NCI-H82 (cell line): ENCODE data around the gene TJP1.
"Not testable (repeated sequence)": the region's sequence is repeated elsewhere in the genome, so short reads cannot be mapped to it uniquely, and the experiment has no call there.

Source experiments
- DNase-seq: peaks from one replicate; lab custom pipeline; 2025; lab: John Stamatoyannopoulos, UW

Gene TJP1

GRCh38 chr15:29681946-29682345 lies 140.3 kb downstream of the TJP1 start:
- DNase-seq, result no peak

GRCh38 chr15:29681166-29681845 lies 141.0 kb downstream of the TJP1 start:
- no peak for DNase-seq

GRCh38 chr15:29680465-29681165 lies 141.7 kb downstream of the TJP1 start:
- DNase-seq, result no peak

GRCh38 chr15:29678504-29679034 lies 143.7 kb downstream of the TJP1 start:
- no peak for DNase-seq

- no peak for DNase-seq
Measured at GRCh38 chr15:29677871-29678461, 144.3 kb downstream of the TJP1 start.

GRCh38 chr15:29677455-29677854 lies 144.8 kb downstream of the TJP1 start:
- DNase-seq, result no peak

GRCh38 chr15:29676961-29677402 lies 145.3 kb downstream of the TJP1 start:
- DNase-seq, result no peak

GRCh38 chr15:29676374-29676960 lies 145.8 kb downstream of the TJP1 start:
- DNase-seq, result not testable (repeated sequence)

- DNase-seq, result no peak
Measured at GRCh38 chr15:29675791-29676301, 146.4 kb downstream of the TJP1 start.

- peak; percentile 54 for DNase-seq
Measured at GRCh38 chr15:29674661-29675533, 147.4 kb downstream of the TJP1 start.

GRCh38 chr15:29672923-29673809 lies 149.1 kb downstream of the TJP1 start:
- DNase-seq, result no peak

GRCh38 chr15:29672446-29672845 lies 149.8 kb downstream of the TJP1 start:
- DNase-seq, result no peak

- DNase-seq, result not testable (repeated sequence)
Measured at GRCh38 chr15:29672046-29672445, 150.2 kb downstream of the TJP1 start.

- DNase-seq, result no peak
Measured at GRCh38 chr15:29670998-29671981, 151.0 kb downstream of the TJP1 start.

- no peak for DNase-seq
Measured at GRCh38 chr15:29670266-29670665, 152.0 kb downstream of the TJP1 start.

- no peak for DNase-seq
Measured at GRCh38 chr15:29669823-29670222, 152.4 kb downstream of the TJP1 start.

GRCh38 chr15:29668120-29668602 lies 154.1 kb downstream of the TJP1 start:
- peak; percentile 94 for DNase-seq

GRCh38 chr15:29666241-29666640 lies 156.0 kb downstream of the TJP1 start:
- DNase-seq, result no peak
